Heart left ventricle (tissue), 13 donors: ENCODE measurements around the gene RPL37A.

Source experiments
- CTCF ChIP-seq, 12 donors: fragments of 200-600 bp; sonication (generic) in 4 of 12; IDR thresholded peaks; one replicate each; pipeline versions ENCODE4 v1.5.0 to v1.8.0; 2018 to 2022; ENCODE audit warnings: antibody characterized with exemption in 12 of 12, mild to moderate bottlenecking in 5 of 12
- POLR2A ChIP-seq, 2 donors: fragments of 450-650 bp; IDR thresholded peaks; one replicate each; pipeline ENCODE4 v1.6.1; 2017; ENCODE audit warnings: antibody characterized with exemption in 2 of 2, mild to moderate bottlenecking in 2 of 2, moderate library complexity in 2 of 2
- donor health status: ischemic (EF 13 %, LVEDD 7.1; RV severe dilation, severe dysfunction).
- donor health status: DM: no; HTN: yes; CAD: no.
- donor health status: DM: no; HTN: no; CAD: no.
- donor health status: ischemic (EF 25% LVEDD 6.9; RV normal size, moderate dysfunction).
- donor health status: ischemic (EF 25% LVEDD 5.7; RV mildly dilated, moderate dysfunction).
- donor health status: ischemic (EF 35%, LVEDD 5.7; RV mildly dilated, moderate dysfunction).
- donor health status: nonischemic (EF 11% LVEDD 7.7; RV severe dilation, severe dysfunction).
- donor health status: DM: yes; HTN: yes; CAD: no.
- donor health status: PGD.
- donor health status: ischemic (EF 29% LVEDD 5.4; RV normal size, mild dysfunction).
- donor health status: nonischemic (EF 23%, LVEDD 6.1; RV moderate dilation, normal function).

DNA sequence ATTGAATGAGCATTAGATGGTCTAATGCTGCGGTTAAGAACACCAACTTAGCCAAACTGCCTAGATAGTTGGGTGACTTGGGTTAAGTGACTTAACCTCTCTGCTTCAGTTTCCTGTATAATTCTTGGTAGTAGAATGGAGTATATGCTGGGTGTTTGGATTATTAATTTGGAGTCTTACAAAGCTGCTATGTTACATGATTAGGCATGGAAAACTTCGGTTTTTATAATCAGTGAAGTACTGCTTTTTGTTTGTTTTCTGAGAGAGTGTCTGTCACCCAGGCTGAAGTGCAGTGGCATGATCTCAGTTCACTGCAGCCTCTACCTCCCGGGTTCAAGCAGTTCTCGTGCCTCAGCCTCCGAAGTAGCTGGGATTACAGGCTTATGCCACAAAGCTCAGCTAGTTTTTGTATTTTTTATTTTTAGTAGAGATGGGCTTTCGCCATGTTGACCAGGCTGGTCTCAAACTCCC lies 4.5 kb downstream of the RPL37A start:
- no peak for TF ChIP-seq POLR2A (IDR thresholded peaks at IDR 0.05)
- TF ChIP-seq CTCF (IDR thresholded peaks at IDR 0.05): no peak
